ENCODE data around the gene NSUN4. TPM values are rescaled to one million over a fixed set of nuclear protein-coding genes. Genes with fewer than 3 reads are reported as not detected.

NSUN4 gene
- polyA plus RNA-seq, 3 donors: 8.5 to 12.8 (median 10.4) TPM

DNA sequence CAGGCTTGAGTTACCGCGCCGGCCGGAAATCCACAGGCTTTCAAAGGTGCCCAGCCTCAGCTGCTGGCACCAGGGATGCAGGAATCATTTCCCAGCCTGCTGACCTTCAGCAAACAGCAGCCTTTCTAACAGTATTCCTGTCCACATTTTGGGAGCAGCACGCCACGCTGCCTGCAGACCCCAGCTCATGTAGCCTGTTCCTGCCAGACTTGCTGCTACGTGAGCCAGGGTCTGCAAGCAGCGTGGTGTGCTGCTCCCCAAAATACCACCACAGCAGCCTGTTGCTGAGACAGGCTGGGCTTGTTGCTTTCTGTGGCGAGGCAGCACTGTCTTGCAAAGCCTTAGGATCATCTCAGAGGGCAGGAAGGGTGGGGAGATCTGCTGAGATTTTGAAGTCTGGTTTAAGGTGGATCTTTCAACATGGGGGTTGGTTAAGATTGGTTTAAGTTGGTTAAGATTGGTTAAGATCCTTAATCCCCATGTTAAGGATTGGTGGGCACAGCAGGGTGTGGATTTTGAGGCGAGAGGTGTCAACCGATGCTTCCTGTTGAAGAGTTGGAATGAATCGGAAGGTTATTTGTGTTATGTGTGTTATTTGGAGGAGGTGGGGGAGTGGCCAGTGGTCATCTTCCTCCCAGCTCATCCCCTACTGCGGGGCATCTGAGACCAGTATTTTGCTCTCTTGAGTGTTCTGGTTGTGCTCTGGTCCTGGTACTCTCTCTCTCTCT lies 66.4 kb downstream of the NSUN4 start:
- peak overlapping the region in 1 of 3 experiments; percentile 40 for H3K4me3 ChIP-seq (replicated peaks in 1 of 3; ENCODE audit: low read depth in 2 of 3, low read length in 3 of 3)
- Mint-ChIP-seq H3K27ac (no peak overlapping the region), H3K9me3 (peaks cover 0 to 1% (median 0%) of the 10 kb centered on the region in 7 donors), H3K27me3 (ENCODE audit: low read depth in 3 of 3) (peaks cover 0 to 2% (median 1%) of the 10 kb centered on the region in 3 donors), H3K4me3 (no peak overlapping the region), H3K4me1 (peaks cover 40% of the 10 kb centered on the region), H3K36me3 (peaks cover 49 to 66% of the 10 kb centered on the region in 2 donors)
- no peaks in the 10 kb centered on the region for H3K9me3 ChIP-seq (replicated peaks in 1 of 2; ENCODE audit: control insufficient read depth in 1 of 2, insufficient read depth in 1 of 2, low read length in 2 of 2)
- TF ChIP-seq, protein P1, sequence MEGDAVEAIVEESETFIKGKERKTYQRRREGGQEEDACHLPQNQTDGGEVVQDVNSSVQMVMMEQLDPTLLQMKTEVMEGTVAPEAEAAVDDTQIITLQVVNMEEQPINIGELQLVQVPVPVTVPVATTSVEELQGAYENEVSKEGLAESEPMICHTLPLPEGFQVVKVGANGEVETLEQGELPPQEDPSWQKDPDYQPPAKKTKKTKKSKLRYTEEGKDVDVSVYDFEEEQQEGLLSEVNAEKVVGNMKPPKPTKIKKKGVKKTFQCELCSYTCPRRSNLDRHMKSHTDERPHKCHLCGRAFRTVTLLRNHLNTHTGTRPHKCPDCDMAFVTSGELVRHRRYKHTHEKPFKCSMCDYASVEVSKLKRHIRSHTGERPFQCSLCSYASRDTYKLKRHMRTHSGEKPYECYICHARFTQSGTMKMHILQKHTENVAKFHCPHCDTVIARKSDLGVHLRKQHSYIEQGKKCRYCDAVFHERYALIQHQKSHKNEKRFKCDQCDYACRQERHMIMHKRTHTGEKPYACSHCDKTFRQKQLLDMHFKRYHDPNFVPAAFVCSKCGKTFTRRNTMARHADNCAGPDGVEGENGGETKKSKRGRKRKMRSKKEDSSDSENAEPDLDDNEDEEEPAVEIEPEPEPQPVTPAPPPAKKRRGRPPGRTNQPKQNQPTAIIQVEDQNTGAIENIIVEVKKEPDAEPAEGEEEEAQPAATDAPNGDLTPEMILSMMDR (IDR thresholded peaks at IDR 0.05): no peak
- H3K4me1 ChIP-seq (ENCODE audit: control insufficient read depth in 1 of 2, insufficient read depth in 2 of 2, low read length in 2 of 2): peaks cover 43 to 49% of the 10 kb centered on the region in 2 donors
- H3K27ac ChIP-seq (ENCODE audit: low read depth in 1 of 2, low read length in 2 of 2): no peak overlapping the region
- H3K4me2 ChIP-seq (replicated peaks; ENCODE audit: extremely low read depth, low read length, poor library complexity, severe bottlenecking): peak overlapping the region; percentile 43
- intact Hi-C loops (cut with micrococcal nuclease): loop anchor here (5.0 to 10.0 kb wide), 3 partner anchors 50 to 318 kb away; no protein-coding TSS in a partner anchor
- no peaks in the 10 kb centered on the region for H4K20me1 ChIP-seq (ENCODE audit: insufficient read depth, low read length)
- H3K27me3 ChIP-seq (ENCODE audit: control insufficient read depth in 2 of 2, insufficient read depth in 2 of 2, low read length in 2 of 2): no peaks in the 10 kb centered on the region
- DNase-seq: no peak
- no peak overlapping the region for H3K9ac ChIP-seq (ENCODE audit: insufficient read depth, low read length, poor library complexity, severe bottlenecking)
- H2AFZ ChIP-seq (ENCODE audit: insufficient read depth, low read depth, low read length, poor library complexity, severe bottlenecking): peak overlapping the region; percentile 77
- peaks cover 52% of the 10 kb centered on the region in 2 donors for H3K36me3 ChIP-seq (replicated peaks in 1 of 2; ENCODE audit: control insufficient read depth in 1 of 2, insufficient read depth in 2 of 2, low read length in 2 of 2)
- WGBS (ENCODE audit: insufficient coverage): 89% methylated on average over 8 of the region's 13 CpGs
- H3K79me2 ChIP-seq (ENCODE audit: insufficient read depth, low read length): peaks cover 5% of the 10 kb centered on the region

DNA sequence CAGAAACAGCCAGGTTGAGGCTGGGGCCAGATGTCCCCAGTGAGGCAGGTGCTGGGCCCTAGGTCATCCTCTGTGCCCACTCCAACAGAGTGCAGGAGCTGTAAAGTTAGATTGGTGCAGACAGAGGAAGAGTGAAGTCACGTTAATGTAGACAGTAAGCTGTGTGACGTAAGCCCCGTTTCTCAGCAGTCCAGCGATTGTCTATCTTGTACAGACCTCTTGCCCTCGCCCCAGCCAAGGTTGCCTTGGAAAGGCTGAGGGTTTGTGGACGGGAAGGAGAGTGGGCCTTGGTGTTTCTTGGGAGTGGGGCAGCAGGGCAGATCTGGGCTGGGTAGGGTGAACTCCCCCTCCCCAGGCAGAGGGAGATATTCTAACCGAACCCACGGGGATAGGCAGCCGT lies 67.0 kb downstream of the NSUN4 start:
- Histone ChIP-seq H3K9ac (ENCODE audit: insufficient read depth, low read length, poor library complexity, severe bottlenecking) (no peak overlapping the region), H3K27me3 (ENCODE audit: control insufficient read depth in 2 of 2, insufficient read depth in 2 of 2, low read length in 2 of 2) (no peaks in the 10 kb centered on the region), H3K27ac (ENCODE audit: low read depth in 1 of 2, low read length in 2 of 2) (no peak overlapping the region), H3K4me3 (replicated peaks in 1 of 3; ENCODE audit: low read depth in 2 of 3, low read length in 3 of 3) (no peak overlapping the region), H2AFZ (ENCODE audit: insufficient read depth, low read depth, low read length, poor library complexity, severe bottlenecking) (no peak overlapping the region), H3K36me3 (replicated peaks in 1 of 2; ENCODE audit: control insufficient read depth in 1 of 2, insufficient read depth in 2 of 2, low read length in 2 of 2) (peaks cover 58% of the 10 kb centered on the region in 2 donors), H3K4me2 (replicated peaks; ENCODE audit: extremely low read depth, low read length, poor library complexity, severe bottlenecking) (no peak overlapping the region), H3K9me3 (replicated peaks in 1 of 2; ENCODE audit: control insufficient read depth in 1 of 2, insufficient read depth in 1 of 2, low read length in 2 of 2) (no peaks in the 10 kb centered on the region), H3K4me1 (ENCODE audit: control insufficient read depth in 1 of 2, insufficient read depth in 2 of 2, low read length in 2 of 2) (peaks cover 37 to 44% of the 10 kb centered on the region in 2 donors), H4K20me1 (ENCODE audit: insufficient read depth, low read length) (no peaks in the 10 kb centered on the region), H3K79me2 (ENCODE audit: insufficient read depth, low read length) (peaks cover 5% of the 10 kb centered on the region)
- Mint-ChIP-seq H3K4me1 (peaks cover 34% of the 10 kb centered on the region), H3K36me3 (peaks cover 55 to 71% of the 10 kb centered on the region in 2 donors), H3K4me3 (no peak overlapping the region), H3K9me3 (peaks cover 0 to 1% (median 0%) of the 10 kb centered on the region in 7 donors), H3K27ac (peak overlapping the region in 2 of 7 donors; percentile 26 to 38), H3K27me3 (ENCODE audit: low read depth in 3 of 3) (peaks cover 0 to 2% (median 1%) of the 10 kb centered on the region in 3 donors)
- intact Hi-C loops (cut with micrococcal nuclease): loop anchor here (5.0 to 10.0 kb wide), 3 partner anchors 50 to 317 kb away; no protein-coding TSS in a partner anchor
- TF ChIP-seq, protein P1 (IDR thresholded peaks at IDR 0.05): no peak
- 86% methylated on average over 6 of the region's 9 CpGs for WGBS (ENCODE audit: insufficient coverage)
- DNase-seq: no peak
